ENCODE data around the gene GPR12.

The GPR12 gene, protein sequence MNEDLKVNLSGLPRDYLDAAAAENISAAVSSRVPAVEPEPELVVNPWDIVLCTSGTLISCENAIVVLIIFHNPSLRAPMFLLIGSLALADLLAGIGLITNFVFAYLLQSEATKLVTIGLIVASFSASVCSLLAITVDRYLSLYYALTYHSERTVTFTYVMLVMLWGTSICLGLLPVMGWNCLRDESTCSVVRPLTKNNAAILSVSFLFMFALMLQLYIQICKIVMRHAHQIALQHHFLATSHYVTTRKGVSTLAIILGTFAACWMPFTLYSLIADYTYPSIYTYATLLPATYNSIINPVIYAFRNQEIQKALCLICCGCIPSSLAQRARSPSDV
- total RNA-seq = 0 to 1.4 (median 0) reads per million in 18 experiments

GRCh38 chr13:26759907-26760831 lies at the start of gene GPR12:
TSS of gene GPR12 (minus strand) at chr13:26760786. CDS start at chr13:26759827, 959 bp downstream.
- DNase-seq = peak in 1 of 2 donors; percentile 1

- DNase-seq = no peak
These were observed 49.5 kb upstream of the GPR12 start for GRCh38 chr13:26810095-26810494.

- no peak for DNase-seq
These were observed 46.3 kb upstream of the GPR12 start for GRCh38 chr13:26806891-26807290.

GRCh38 chr13:26787961-26788360 lies 27.4 kb upstream of the GPR12 start:
- no peak for DNase-seq

DNA sequence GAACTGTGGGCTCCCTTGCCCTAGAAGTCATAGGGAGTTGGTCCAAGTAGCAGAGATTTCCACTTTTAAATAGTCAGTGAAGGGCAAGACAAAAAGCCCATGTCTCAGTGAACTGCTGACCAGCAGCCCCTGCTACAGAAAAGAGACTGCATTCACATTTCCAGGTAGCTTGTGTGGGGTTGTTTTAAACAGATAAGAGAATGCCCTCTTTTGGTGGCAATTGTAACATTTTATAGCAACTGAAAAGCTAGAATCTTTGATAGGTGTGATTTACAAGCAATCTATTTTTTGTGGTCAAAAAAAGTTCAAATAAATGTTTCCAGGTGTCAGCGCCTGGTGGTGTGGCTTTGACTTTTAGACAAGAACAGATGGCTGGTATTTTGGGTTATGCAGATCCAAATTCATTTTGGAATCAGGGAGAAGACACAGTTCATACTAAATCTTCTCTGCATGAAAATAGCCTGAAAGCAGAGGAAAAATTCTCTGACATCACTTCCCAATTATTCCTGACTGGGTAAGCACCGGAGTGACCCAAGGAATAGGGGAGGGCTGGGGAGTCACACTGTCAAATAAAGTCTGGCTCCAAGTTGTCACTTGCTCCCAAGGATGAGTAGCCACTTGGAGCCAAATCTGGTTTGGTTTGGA lies 26.2 kb upstream of the GPR12 start:
- no peak for DNase-seq

DNA sequence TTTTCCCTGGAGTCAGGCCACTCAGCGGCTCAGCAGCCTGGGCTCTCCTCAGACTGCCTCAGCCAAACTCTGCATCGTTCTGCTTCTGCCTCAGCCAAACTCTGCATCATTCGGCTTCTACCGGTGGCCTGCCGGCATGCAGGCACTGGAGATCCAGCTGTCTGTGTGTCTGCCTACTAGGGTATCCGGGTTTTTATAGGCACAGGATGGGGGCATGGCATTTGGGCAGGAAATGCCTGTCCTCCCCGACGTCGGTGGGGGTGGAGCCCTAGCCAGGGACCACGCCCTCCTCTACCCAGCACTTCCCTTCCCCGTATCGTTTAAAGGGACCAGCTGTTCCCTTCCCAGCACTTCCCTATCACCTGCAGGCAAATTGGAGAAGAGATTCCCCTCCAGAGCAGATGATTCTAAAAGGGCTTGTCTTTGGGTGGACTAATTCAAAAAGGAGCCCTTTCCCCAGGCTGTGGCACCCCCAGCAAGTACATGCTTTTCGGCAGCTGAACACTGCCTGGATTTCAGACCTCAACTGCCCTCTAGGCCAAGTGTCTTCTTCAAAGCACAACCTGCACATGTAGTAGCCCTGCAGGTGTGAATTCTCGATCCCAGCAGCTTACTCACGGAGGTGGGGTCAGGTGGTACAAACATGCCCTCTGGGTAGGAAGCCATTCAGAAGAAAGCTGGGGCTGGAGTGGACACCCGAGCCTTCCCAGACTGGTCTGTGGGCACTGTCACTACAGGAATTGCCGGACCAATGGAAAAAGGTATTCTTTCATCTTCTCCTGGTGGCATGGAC lies 25.4 kb upstream of the GPR12 start:
- peak; percentile 3 to 43 for DNase-seq

GRCh38 chr13:26784704-26785639 lies 24.4 kb upstream of the GPR12 start:
- peak in 1 of 2 donors; percentile 5 for DNase-seq

DNA sequence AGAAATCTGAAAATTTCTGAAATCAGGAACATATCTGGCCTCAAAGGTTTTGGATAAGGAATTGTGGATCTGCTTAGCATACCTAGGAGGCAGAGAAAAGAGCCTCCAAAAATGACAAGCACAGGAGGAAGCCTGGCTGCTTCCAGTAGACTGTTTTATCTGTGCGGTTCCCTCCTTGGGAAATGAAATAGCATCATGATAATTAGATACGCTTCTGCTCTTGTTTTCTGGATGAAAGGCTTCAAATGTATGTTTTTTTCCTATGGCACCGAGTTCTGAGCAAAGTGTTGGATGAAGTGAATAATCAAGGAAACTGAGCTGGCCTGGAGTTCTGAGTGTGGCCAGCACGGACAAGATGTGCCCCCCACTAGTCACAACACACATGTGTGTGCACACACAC lies 19.8 kb upstream of the GPR12 start:
- no peak for DNase-seq

- DNase-seq = no peak
These were observed 18.7 kb upstream of the GPR12 start for GRCh38 chr13:26779321-26779720.

DNA sequence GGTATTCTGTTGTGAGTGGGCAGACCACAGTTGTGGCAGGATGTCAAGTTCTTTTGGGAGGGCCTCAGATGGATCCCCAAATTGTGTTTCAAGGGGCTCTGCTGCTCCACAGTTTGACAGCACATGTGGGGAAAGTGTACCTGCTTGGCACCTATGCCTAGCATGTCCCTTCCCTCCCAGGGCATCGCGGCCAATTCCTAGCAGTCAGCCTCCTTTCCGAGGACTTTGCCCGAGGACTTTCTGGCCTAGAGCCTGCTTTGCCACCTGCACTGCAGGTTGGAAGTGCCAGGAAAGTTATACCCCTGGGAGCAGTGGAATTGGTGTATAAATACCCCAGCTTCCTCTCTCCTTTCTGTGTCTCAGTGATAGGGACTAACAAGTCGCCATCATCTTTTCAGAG lies 11.9 kb upstream of the GPR12 start:
- no peak for DNase-seq

GRCh38 chr13:26771796-26772195 lies 11.2 kb upstream of the GPR12 start:
- DNase-seq = no peak

GRCh38 chr13:26762745-26763345 lies 2.3 kb upstream of the GPR12 start:
- DNase-seq = no peak

- DNase-seq = no peak
These were observed 421 bp upstream of the GPR12 start for GRCh38 chr13:26760832-26761582.

DNA sequence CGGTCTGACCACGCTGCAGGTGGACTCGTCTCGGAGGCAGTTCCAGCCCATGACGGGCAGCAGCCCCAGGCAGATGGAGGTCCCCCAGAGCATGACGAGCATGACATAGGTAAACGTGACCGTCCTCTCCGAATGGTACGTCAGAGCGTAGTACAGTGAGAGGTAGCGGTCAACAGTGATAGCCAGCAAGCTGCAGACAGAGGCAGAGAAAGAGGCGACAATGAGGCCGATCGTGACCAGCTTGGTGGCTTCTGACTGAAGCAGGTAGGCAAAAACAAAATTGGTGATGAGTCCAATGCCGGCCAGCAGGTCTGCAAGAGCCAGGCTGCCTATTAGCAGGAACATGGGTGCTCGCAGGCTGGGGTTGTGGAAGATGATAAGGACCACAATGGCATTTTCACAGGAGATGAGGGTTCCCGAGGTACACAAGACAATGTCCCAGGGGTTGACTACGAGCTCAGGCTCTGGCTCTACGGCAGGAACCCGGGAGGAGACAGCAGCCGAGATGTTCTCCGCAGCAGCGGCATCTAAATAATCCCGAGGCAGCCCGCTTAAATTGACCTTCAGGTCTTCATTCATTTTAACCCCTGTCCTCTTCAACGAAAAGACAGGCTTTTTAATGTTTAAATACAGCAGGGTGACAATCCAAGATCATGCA lies 1.2 kb downstream of the GPR12 start:
- DNase-seq = no peak

- no peak for DNase-seq
These were observed 2.0 kb downstream of the GPR12 start for GRCh38 chr13:26758496-26759157.

DNA sequence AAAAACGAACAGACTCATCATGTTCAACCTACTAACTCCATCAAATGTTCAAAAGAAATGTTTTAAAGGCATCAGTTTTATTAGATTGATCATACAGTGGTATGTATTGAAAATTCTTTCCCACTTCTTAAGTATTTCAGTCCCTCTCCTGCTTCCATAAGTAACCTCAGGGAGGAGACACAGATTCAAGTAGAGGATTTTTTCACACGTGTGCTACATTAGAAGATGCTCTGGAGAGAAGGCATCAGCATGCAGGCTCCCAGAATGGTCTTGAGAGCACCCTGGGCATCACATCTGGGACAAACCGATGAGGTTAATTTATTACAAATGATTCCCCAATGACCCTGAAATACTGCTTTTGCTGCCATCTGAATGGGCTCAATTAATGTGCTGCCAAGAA lies 3.6 kb downstream of the GPR12 start:
- DNase-seq = no peak

DNA sequence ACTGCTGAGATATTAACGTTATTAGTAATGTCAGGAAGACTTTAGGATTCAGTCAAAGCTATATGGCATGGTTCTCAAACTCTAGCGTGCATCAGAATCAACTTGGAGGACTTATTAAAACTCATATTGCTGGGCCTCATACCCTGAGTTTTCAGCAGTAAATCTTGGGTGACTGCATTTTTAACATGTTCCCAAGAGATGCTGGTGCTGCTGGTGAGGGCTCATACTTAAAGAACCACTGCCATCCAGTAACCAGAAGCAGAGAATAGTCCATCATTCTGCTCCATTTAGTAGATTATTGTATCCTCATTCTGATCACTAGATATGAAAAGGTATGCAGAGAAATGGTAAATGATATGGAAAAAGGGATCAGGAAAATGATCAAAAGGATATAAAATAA lies 7.9 kb downstream of the GPR12 start:
- no peak for DNase-seq

DNA sequence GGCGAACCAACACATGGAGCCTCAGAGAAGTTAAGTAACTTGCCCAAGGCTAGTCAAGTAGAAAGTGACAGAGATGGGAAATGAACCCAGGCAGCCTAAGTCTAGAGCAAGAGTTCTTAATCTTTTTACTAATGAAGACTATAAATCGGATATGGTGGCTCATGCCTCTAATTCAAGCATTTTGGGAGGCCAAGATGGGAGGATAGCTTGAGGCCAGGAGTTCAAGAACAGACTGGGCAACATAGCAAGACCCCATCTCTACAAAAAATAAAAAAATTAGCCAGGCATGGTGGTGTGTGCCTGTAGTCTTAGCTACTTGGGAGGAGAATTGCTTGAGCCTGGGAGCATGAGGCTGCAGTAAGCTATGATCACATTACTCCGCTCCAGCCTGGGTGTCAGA lies 10.7 kb downstream of the GPR12 start:
- DNase-seq = no peak

GRCh38 chr13:26749285-26749684 lies 11.3 kb downstream of the GPR12 start:
- DNase-seq = no peak

Data from inflammatory macrophage (primary cell).